Measurements from ENCODE around the gene BCAP31.

GRCh38 chrX:153736071-153736820, 12.1 kb upstream of the BCAP31 start:
- no peak for TF ChIP-seq POLR2A (IDR thresholded peaks at IDR 0.05)
- no peak for TF ChIP-seq POLR2AphosphoS5 (IDR thresholded peaks at IDR 0.05)
- TF ChIP-seq CTCF (IDR thresholded peaks at IDR 0.05): no peak
- TF ChIP-seq EP300 (IDR thresholded peaks at IDR 0.05): no peak

Measured in gastroesophageal sphincter (tissue), 3 donors.